DMS 273 (cell line): ENCODE results near the gene KRT6B.
"Not testable (repeated sequence)": the region's sequence is repeated elsewhere in the genome, so short reads cannot be mapped to it uniquely, and the experiment has no call there.

Experiments used
- DNase-seq: peaks from one replicate; lab custom pipeline; 2025; ENCODE audit not compliant: unreplicated experiment; lab: John Stamatoyannopoulos, UW

The KRT6B gene

GRCh38 chr12:52452101-52452500, at the start of gene KRT6B:
Gene KRT6B, minus strand, starts transcription at chr12:52452146. Its CDS starts 68 bp downstream, at chr12:52452078.
- DNase-seq: no peak

GRCh38 chr12:52501490-52501889, 49.5 kb upstream of the KRT6B start:
- DNase-seq: no peak

- DNase-seq: not testable (repeated sequence)
Measured at GRCh38 chr12:52500574-52500973, 48.6 kb upstream of the KRT6B start.

- DNase-seq: no peak
Measured at GRCh38 chr12:52499806-52500560, 48.0 kb upstream of the KRT6B start.

- DNase-seq: no peak
Measured at GRCh38 chr12:52498946-52499345, 47.0 kb upstream of the KRT6B start.

- no peak for DNase-seq
Measured at GRCh38 chr12:52497975-52498374, 46.0 kb upstream of the KRT6B start.

GRCh38 chr12:52496590-52497071, 44.7 kb upstream of the KRT6B start:
- DNase-seq: no peak

- DNase-seq: no peak
Measured at GRCh38 chr12:52496054-52496453, 44.1 kb upstream of the KRT6B start.

- peak; percentile 83 for DNase-seq
Measured at GRCh38 chr12:52495389-52495788, 43.4 kb upstream of the KRT6B start.

- no peak for DNase-seq
Measured at GRCh38 chr12:52494518-52494917, 42.6 kb upstream of the KRT6B start.

GRCh38 chr12:52494100-52494499, 42.2 kb upstream of the KRT6B start:
- no peak for DNase-seq

- DNase-seq: no peak
Measured at GRCh38 chr12:52493172-52493571, 41.2 kb upstream of the KRT6B start, which contains the start of gene KRT6A. Gene KRT6A, minus strand, starts transcription at chr12:52493257. Its CDS starts 69 bp downstream, at chr12:52493188.

GRCh38 chr12:52492405-52492804, 40.5 kb upstream of the KRT6B start:
- DNase-seq: not testable (repeated sequence)

GRCh38 chr12:52491495-52491894, 39.5 kb upstream of the KRT6B start:
- not testable (repeated sequence) for DNase-seq

GRCh38 chr12:52488736-52489135, 36.8 kb upstream of the KRT6B start:
- no peak for DNase-seq

GRCh38 chr12:52487744-52488443, 35.9 kb upstream of the KRT6B start:
- DNase-seq: not testable (repeated sequence)

GRCh38 chr12:52487211-52487610, 35.3 kb upstream of the KRT6B start:
- no peak for DNase-seq

- DNase-seq: no peak
Measured at GRCh38 chr12:52486166-52487105, 34.5 kb upstream of the KRT6B start.

GRCh38 chr12:52480073-52480472, 28.1 kb upstream of the KRT6B start:
- DNase-seq: no peak

GRCh38 chr12:52477651-52478050, 25.7 kb upstream of the KRT6B start:
- DNase-seq: no peak

GRCh38 chr12:52474212-52474611, 22.3 kb upstream of the KRT6B start:
- DNase-seq: no peak
